EL (cell line): ENCODE measurements around the gene CNTNAP5.

Experiments used
- DNase-seq: peaks from one replicate; pipeline ENCODE4 v3.0.0-alpha.2; 2016

Gene CNTNAP5

DNA sequence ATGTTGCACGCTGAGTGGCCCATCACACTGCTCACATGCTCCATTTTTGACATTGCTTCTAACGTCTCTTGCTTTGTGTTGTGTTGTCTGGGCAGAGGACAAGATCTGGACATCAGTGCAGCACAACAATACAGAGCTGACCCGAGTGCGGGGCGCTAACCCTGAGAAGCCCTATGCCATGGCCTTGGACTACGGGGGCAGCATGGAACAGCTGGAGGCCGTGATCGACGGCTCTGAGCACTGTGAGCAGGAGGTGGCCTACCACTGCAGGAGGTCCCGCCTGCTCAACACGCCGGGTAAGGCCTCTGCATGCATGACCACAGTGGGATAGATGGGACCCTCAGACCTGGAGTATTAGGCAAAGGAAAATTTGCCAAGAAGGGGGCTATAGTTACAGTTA is 622.6 kb downstream of the CNTNAP5 start:
- DNase-seq = no peak

DNA sequence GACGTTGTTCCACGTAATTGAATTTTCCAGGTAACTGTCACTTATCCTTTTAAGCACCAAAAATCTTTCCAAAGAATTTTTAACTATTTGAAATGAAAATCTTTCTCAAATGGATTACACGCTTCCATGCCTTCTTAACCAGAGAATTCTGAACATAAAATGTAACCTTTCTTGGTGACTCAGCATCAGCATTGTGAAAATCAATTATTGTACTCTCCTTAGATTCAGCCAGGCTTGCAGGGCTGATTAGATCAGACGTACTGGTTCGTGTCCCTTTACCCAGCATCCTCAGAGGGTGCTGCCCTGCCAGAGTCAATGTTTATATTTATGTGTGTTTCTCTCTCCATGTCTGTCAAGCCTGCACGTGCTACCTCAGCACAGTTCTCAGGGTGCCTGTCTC is 623.9 kb downstream of the CNTNAP5 start:
- no peak for DNase-seq

DNA sequence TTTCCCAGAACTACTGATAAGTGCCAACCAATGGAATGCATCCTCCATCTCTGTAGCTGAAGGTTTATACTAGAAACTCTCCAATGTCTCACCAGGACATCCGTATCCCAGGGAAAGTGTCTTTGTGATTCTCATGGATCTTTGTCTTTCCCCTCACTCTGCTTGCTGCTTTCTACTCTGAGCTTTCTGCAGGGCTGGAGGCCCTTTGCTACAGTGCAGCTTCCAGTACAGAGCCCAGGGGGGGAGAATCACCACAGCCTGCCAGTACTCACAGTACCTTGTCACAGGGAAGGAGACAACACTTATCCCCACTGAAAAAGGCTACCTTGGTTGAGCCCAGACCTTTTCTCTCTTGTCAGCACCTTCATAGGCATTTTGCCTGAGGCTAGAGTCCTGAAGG is 627.0 kb downstream of the CNTNAP5 start:
- no peak for DNase-seq

DNA sequence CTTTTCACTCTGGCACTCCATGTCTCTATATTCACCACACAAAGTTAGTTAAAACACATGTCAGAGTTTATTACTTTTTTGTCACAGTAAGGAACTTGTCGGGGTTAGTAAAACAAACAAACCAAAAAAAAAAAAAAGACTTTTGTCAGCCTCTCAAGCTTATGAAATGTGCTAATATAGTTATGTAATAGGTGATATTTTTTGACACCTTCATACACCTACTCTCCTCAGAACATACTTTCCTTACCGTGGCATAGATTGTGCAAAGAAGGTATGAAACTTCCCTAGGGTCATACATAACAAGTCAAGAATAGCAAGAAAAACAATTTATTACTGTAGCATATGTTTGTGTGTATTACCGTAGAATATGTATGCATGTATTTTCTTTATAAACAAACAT is 633.3 kb downstream of the CNTNAP5 start:
- no peak for DNase-seq

DNA sequence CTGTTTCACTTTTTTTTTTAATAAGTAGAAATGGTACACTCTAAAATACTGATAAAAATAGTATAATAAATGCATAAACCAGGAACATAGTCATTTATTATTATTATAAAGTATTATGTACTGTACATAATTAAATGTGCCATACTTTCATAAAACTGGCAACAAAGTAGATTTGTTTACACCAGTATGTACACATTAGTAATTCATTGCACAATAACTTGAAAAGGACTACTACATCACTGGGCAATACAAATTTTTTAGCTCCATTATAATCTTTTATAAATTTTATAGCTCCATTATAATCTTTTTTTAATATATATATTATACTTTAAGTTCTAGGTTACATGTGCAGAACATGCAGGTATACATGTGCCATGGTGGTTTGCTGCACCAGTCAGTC is 636.5 kb downstream of the CNTNAP5 start:
- DNase-seq = no peak

DNA sequence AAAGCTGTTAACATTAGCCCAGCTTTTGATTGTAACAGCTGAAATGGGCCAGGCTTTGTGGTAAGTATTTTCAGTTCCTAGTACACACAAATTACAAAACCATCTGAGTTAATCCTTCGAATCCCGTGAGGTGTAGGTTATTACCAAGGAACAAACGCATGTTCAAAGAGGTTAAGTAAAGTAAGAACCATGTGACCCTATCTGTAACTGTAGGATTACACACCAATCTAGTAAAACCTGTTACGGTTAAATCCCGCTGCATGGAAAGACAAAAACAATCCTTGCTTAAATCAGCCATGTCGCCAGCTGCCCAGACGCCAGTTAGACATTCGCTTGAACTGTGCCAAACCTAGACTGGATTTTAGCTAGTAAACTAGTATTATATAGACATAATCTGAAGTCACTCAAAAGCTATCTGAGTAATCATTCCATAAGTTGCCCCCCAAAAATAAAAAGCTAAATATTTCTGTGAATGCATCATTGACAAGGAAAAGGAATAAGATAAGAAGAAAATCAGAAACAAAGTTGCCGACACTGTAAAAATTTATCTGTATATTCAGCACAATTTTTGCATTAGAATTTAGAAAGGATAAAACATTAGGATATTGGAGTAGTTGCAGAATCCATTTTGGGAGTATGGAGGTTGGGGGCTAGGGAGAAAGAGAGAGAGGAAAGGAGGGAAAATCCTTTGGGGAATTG is 638.0 kb downstream of the CNTNAP5 start:
- DNase-seq = no peak

DNA sequence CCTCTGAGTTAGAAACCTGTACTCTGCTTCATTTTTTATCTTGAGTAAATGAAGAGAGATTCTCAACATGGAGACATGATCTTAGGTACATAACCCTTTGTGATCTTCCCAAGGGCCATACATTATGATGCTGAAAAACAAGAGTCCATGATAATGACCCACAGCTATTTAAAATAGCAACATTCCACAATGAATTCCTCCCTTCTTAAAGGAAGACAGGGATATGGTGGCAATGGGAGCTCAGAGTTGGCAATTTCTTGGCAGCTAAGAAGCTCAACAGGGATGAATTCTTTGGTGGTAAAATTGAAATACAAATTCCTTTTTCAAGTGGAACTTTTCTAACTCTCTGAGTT is 638.5 kb downstream of the CNTNAP5 start:
- DNase-seq = no peak

DNA sequence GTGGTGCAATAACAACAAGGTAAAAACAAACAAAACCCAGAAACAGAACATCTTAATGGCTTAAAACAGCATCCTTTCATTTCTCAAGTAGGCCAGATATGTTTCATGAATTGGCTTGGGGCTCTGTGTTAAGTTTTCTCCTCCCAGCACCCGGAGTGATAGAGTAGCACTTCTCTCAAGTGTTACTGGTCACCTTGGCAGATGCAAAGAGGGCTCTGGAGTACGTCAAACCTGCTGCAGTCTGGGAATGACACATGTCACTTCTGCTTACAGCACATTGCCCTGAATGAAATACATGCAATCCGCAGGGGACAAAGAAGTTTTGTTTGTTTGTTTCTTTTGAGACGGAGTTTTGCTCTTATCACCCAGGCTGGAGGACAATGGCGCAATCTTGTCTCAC is 639.3 kb downstream of the CNTNAP5 start:
- DNase-seq = no peak

DNA sequence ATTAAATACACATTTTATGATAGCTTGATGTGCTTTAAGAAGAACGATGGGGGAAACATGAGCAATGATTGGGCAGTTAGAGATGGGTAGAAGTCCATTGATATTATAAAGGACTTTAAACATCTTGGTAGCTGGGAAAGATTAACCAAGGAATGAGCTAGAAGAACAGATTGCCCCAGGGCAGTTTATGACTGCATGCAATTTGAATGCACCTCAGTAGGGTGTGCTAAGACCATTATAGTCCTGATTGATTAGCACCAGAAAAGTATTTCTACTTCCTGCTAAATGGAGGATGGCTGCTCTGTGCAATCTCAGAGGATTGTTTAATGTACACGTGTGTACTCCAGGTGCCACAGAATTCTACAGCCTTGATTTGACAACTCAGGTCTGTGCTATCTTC is 641.9 kb downstream of the CNTNAP5 start:
- DNase-seq = peak; percentile 1

DNA sequence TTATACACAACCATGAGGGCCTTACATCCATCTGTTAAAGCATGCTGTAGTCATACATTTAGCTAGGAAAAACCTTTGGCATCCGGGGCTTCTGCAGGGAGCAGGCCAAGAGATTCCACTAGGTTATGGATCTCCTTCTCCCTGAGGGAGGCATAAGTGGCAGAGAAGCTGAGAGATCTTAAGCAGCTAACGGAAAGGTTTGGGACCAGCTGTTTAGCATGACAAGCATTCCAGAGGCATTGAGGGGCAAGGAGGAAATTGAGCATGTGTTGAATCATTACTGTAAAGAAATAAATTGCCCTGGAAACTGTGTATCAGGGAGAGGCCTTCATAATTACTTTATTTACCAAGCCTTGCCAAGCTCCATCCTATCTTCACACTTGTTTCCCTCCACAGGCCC is 643.1 kb downstream of the CNTNAP5 start:
- peak; percentile 29 for DNase-seq

DNA sequence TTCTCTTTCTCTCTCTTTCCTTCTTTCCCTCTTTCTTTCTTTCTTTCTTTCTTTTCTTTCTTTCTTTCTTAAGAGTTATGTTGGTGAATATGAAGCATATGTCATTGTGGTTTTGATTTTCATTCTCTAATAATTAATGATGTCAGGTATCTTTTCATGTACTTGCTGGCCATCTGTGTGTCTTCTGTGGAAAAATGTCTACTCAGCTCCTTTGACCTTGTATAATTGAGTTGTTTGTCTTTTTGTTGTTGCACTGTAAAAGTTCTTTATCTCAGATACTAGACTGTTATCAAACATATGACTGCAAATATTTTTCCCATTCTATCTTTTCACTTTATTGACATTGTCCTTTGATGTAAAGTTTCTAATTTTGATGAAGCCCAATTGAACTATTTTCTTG is 645.1 kb downstream of the CNTNAP5 start:
- no peak for DNase-seq

DNA sequence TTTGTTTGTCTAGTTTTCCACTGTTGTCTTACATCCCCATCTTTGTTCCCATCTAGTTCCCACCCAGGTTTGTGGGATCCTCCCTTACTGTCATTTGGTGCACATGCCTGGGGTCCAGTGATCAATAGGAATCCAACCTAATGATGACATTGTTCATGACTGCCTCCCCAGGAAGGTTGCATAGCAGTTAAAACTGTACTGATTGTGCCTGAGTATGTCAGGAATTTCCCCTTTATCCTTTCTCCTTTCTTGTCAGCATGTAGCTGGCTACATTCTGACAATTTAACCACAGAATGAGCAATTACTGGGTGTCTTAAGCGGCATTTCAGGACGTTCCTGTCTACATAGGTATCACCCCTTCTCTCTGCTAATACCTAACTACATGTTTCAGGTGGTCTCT is 653.0 kb downstream of the CNTNAP5 start:
- peak; percentile 3 for DNase-seq

DNA sequence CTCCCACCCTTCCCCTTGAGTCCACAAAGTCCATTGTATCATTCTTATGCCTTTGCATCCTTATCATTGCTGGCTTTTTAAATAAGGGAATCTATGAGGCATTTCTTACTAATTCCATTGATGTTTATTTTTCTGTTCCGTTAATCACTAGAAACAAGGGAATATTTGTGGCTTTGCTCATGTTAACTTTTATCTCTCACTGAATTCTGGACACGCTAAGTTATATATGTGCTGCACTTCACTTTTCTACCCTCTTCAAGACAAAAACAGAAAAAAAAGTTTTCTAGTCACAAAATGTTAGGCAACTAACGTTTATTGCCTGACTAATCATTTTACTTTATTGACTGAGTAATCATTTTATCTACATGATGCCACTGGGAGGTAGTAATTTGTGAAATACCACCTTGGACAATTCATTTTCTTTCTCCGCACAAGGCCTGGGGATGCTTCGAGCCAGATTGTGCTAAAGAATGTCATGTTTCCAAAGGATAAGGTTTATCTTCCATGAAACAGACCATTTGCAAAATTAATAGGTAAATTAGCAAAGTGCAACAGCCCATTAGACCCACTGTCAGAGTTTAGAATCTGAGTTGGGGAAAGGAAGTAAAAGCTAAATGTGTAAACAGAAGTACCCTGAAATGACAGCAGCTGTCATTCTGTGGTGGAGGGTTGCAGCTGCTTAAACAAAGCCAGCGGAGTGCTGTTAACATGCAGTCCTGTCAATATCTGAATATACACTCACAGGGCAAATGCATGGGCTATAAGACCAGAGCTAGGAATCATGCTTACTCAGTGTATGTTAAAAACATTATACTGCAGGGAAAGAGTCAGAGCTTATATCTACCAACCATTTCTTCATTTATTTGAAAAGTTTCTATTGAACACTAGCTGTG is 658.7 kb downstream of the CNTNAP5 start:
- peak; percentile 3 for DNase-seq

DNA sequence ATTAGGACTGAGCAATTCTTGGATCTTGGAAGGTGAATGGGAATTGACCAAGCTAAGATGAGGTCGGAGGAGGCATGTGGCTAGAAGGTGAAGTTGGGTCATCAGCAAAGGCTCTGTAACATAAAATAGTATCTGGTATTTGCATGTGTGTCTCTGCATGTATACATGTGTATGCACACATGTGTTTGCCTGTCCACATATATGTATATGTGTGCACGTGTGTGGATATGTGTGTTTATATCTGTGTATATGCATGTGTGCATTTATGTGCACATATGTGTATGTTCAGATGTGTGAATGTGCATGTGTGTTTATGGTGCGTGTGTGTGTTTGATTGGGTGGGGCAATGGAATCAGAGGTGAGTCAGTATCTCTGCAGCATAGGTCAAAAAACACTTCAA is 664.3 kb downstream of the CNTNAP5 start:
- no peak for DNase-seq

DNA sequence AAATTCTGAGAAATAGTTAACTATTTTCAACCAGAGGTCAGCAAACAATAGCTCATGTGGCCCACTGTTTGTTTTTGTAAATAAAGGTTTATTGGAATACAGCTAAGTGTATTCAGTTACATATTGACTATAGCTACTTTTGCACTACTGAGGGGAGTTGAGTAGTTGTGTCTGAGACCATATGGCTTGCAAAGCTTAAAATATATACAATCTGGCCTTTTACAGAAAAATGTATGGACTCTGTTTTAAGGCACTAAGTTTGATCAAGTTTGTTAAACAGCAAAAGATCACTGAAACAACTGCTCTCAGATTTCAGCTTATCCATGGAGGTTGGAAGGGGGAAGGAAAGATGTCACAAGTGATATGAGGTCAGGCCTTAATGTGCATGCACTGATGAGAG is 667.1 kb downstream of the CNTNAP5 start:
- no peak for DNase-seq

DNA sequence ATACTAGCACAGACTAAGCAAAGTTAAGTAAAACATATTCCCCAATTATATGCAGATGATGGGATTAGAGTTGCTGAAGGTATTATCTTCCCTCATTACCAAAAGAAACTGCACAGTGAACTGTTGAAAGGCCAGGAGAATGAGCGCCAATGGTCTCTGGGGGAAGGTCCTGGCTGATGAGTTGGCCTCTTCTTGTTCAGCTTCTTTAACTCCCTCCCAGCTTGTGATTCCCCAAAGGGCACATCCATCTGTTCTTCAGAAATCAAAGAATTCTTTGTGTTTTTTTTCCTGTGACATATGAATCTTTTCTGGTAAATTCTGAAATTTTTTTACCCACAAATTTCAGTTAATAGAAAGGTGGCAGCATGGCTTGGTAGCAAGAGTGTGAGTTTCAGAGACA is 667.6 kb downstream of the CNTNAP5 start:
- no peak for DNase-seq

DNA sequence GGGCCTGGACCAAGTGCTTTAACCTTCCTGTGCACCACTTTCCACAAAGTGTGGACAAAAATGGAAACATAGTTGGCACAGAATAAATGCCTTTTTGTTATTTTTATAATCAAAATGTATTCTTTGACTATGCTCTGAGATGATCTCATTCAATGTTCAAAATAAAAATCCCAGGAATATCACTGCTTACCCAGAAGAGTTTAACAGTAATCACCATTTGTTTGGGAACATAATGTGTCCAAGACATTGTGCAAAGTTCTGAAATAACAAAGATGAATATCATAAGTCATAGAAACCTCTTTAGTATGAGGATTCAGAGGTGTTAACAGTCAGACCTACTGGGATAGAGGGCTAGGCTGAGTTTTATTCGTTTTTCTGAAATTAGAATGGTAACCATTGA is 668.1 kb downstream of the CNTNAP5 start:
- DNase-seq = no peak

DNA sequence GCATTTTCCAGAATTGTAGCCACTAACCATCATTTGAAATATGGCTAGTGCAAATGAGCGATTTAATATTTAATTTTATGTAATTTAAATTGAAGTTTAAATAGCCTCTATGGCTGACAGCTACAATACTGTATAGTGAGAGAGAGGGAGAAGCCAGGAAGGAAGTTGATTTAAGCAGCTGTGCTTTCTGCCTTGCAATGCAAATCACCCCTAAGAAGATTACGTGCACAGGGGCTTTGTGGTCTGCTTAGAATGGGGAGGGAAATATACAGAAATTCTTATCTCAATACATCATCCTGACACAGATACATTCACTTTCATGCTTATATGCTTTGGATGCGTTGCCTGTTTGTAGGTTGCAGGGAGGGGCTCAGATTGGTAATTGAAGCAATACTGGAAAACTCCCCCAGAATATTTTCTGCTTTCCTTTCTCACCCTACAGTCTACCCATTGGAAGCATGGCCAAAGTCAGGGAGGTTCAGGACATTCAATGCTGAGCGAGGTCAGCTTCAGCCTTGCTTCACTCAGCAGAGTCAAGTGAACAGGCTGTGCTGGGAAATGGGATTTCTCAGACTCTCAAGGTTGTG is 674.0 kb downstream of the CNTNAP5 start:
- no peak for DNase-seq

DNA sequence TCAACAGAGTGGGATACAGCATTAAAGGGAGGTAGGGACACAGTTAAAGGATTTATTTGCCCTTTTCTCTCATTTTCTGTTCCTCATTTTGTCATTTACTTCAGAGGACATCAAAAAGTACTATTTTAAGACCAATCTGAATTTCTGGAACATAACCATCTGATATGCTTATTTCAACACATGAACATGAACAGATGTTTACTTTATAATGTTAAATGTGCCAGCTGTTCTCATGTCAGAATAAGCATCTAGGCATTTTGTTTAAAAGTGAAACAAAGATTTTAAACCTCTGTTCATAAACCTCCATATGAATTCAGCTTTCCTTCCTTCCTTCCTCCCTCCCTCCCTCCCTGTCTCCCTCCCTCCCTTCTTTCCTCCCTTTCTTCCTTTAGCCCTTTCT is 677.7 kb downstream of the CNTNAP5 start:
- no peak for DNase-seq

DNA sequence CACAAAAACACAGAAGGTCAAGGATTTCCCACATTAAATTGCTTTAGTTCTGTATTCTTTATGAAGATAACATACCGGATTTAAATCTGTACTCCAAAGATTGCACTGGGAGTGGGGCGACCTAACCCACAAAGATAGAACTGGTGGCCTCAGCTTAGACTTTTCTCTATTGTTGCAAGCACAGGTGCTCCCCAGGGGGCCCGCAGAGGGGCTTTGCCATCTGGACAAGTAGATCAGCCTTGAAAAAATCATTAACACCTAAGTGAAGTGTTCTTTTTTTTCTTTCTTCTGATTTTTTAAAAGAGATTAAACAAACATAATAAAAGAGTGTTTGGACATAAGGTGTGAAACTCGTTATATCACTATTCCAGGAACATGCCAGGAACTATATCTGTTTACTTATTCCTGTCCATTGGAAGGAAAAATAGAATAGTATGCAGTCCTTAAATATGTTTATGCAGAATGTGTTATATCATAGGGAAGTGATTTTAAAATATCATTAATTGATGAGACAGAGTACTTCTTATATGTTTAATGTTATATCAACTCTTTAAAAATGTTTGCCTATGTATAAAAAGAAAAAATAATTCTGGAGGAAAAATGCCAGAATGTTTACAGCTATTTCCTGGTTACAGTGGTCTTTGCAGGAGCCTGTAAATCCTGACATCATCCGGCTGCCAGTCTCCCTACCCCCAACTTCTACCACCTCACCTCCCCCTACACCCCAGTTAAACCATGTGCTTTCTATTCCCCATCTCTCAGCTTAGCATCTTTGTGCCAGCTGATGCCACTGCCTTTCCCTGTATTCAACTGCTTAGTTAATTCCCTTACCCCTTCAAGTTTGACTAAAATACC is 679.2 kb downstream of the CNTNAP5 start:
- DNase-seq = no peak

DNA sequence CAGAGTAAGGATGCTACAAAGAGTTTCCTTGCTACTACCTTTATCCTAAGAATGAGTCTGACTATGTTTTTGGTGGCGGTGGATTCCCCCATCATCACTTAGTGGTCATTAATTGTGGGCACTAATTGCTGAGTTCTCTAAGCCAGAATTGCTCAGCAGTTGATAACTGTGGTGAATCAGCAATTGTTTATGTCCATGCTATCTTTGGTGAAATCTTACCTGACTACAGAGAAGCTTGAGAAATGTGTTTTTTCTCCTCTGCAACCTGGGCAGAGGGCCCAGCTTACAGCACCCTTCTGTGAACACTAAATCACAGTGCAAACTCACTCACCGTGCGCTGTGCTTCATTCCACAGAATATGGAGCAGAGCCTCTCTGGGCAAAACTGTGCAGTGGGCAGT is 683.6 kb downstream of the CNTNAP5 start:
- no peak for DNase-seq

DNA sequence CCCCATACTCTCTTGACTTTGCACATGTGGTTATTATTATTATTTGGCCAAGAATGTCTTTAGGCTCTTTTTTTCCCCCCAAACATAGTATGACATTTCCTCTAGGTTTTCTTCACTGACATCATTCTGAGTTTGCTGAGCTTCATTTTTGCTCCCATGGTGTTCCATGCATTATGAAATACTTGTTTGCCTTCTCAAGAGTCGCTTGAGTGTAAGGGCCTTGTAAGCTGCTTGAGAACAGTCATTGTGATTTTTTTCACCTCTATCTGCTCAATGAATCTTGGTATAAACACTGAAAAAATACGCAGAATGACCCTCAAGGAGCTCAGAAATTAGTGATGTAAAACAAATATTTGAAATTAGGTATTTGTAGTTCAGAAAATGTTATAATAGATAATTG is 688.9 kb downstream of the CNTNAP5 start:
- DNase-seq = no peak

DNA sequence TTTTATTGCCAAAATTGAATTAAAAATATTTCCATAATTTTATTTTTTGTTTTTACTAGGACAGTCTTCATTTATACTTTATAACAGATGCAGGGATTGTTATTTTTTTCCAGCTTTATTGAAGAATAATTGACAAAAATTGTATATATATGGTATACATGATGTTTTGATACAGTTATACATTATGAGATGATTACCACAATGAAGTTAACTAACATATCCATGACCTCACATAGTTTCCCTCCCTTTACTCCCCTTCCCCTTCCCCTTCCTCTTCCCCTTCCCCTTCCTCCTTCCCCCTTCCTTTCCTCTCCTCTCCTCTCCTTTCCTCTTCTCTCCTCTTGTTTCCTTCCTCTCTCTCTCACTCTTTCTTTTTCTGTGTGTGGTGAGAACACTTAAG is 700.1 kb downstream of the CNTNAP5 start:
- DNase-seq = no peak
